T-cell (primary cell): ENCODE results near the gene DNM3. TPM values are rescaled to one million over a fixed set of nuclear protein-coding genes. Genes with fewer than 3 reads are reported as not detected.

Source experiments
- ATAC-seq, 4 experiments: fragments of 200-7000 bp in 3 of 4; fragments of 150-1000 bp in 1 of 4; cut with Tn5 transposase; replicated peaks in 1 of 4; 1 replicate in 3 of 4; 2 replicates in 1 of 4; pipeline ENCODE4 v1.10.0; 2021; ENCODE audit warnings: moderate library complexity in 3 of 4, mild to moderate bottlenecking in 2 of 4, moderate number of reproducible peaks in 1 of 4
- CTCF ChIA-PET, 2 donors: fragments of 300-600 bp; sonication (Branson Sonifier 250); formaldehyde crosslinking; loops; one replicate each; lab custom pipeline; 2022; ENCODE audit warnings: antibody characterized with exemption in 2 of 2; lab: Charles Lee
- POLR2A ChIA-PET, 2 donors: fragments of 300-600 bp; sonication (Branson Sonifier 250); formaldehyde crosslinking; loops; one replicate each; lab custom pipeline; 2022; ENCODE audit warnings: antibody characterized with exemption in 2 of 2; lab: Charles Lee
- DNase-seq, 35 experiments: peaks; one replicate each; pipeline versions ENCODE4 v3.0.0 to v3.0.0-alpha.2; 2013 to 2023
- H3K27ac ChIP-seq: one replicate; pipeline ENCODE4 v1.5.1; 2013; ENCODE audit warnings: low read length
- H3K27me3 ChIP-seq, 2 experiments: replicated peaks in 1 of 2; 1 replicate in 1 of 2; 2 replicates in 1 of 2; pipeline versions ENCODE4 v1.6.1 to v1.7.0; 2013; ENCODE audit warnings: low read length in 1 of 2, mixed read lengths in 1 of 2; ENCODE audit not compliant: control insufficient read depth in 2 of 2, insufficient read depth in 2 of 2; ENCODE audit errors: extremely low read depth in 1 of 2
- H3K36me3 ChIP-seq, 2 donors: 1 replicate in 1 of 2; 2 replicates in 1 of 2; pipeline versions ENCODE4 v1.6.1 to v1.7.0; 2013; ENCODE audit warnings: low read length in 1 of 2; ENCODE audit not compliant: control insufficient read depth in 2 of 2, insufficient read depth in 1 of 2; ENCODE audit errors: extremely low read depth in 1 of 2
- H3K4me1 ChIP-seq, 2 experiments: 1 replicate in 1 of 2; 2 replicates in 1 of 2; pipeline versions ENCODE4 v1.6.1 to v1.7.0; 2013; ENCODE audit warnings: low read length in 2 of 2, mixed read lengths in 1 of 2; ENCODE audit not compliant: insufficient read depth in 2 of 2, control insufficient read depth in 1 of 2; ENCODE audit errors: extremely low read depth in 1 of 2
- H3K4me3 ChIP-seq, 2 donors: 1 replicate in 1 of 2; 2 replicates in 1 of 2; pipeline versions ENCODE4 v1.5.1 to v1.7.0; 2013; ENCODE audit warnings: mild to moderate bottlenecking in 2 of 2, low read length in 1 of 2, moderate library complexity in 1 of 2; ENCODE audit not compliant: control insufficient read depth in 1 of 2; ENCODE audit errors: extremely low read depth in 1 of 2
- H3K9me3 ChIP-seq: 2 replicates; pipeline ENCODE4 v1.7.0; 2013
- H3K27ac Mint-ChIP-seq, 2 donors: one replicate each; pipeline ENCODE4 v1.8.0; 2020 to 2021; ENCODE audit warnings: mild to moderate bottlenecking in 2 of 2, mixed read lengths in 2 of 2
- H3K27me3 Mint-ChIP-seq, 2 donors: one replicate each; pipeline ENCODE4 v1.8.0; 2021 to 2022; ENCODE audit warnings: mixed read lengths in 2 of 2
- H3K36me3 Mint-ChIP-seq: one replicate; pipeline ENCODE4 v1.8.0; 2021; ENCODE audit warnings: mixed read lengths
- H3K4me1 Mint-ChIP-seq, 3 donors: one replicate each; pipeline ENCODE4 v1.8.0; 2020 to 2022; ENCODE audit warnings: mixed read lengths in 3 of 3, mild to moderate bottlenecking in 1 of 3
- H3K4me3 Mint-ChIP-seq, 3 donors: one replicate each; pipeline ENCODE4 v1.8.0; 2020 to 2022; ENCODE audit warnings: mild to moderate bottlenecking in 3 of 3, mixed read lengths in 3 of 3, moderate library complexity in 3 of 3
- H3K9me3 Mint-ChIP-seq, 3 donors: one replicate each; pipeline ENCODE4 v1.8.0; 2020 to 2022; ENCODE audit warnings: mixed read lengths in 3 of 3
- WGBS: methylation state at CpG from one replicate; pipeline ENCODE4 v1.1.5; 2013; ENCODE audit warnings: missing lambda C conversion rate; ENCODE audit not compliant: insufficient coverage; 5-methylcytosine and 5-hydroxymethylcytosine counted together
- total RNA-seq, 35 experiments: library from RNA in 6 of 35; stranded (reverse) in 6 of 35; fragments of 120-200 nt in 1 of 35; gene quantifications; one replicate each; pipeline versions ENCODE4 v1.2.1 to v1.2.4 and lab custom pipeline; 2013 to 2026

DNM3 gene
- total RNA-seq, 5 donors from 2014 or later (not counting 1 experiment from before 2014, with no cell fraction given), result 2.0 to 2.8 (median 2.4) TPM

DNA sequence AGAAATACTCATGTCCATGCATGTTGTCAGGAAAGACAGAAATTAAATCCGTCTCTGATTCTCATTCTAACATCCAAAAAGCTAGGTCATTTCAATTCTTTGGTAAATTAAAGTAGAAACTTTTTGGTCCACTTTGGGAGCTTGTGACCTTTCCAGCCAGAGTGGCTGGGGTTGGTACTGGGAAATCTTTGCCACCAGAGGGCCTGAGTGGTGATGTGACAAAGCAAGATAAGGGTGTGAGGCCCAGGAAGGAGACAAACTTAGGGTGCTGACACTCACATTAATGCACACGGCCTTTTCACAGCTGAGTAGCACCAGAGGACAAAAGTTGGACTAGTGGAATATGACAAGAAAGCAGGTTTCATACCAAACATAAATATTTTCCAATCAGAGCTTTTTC lies 144.3 kb downstream of the DNM3 start:
- Histone ChIP-seq H3K27ac (no peak overlapping the region), H3K4me1 (no peaks in the 10 kb centered on the region), H3K9me3 (no peaks in the 10 kb centered on the region), H3K4me3 (no peak overlapping the region), H3K27me3 (no peaks in the 10 kb centered on the region), H3K36me3 (no peaks in the 10 kb centered on the region)
- DNase-seq (no peak), ATAC-seq (no peak)
- peaks cover 4% of the 10 kb centered on the region for H3K36me3 Mint-ChIP-seq
- H3K4me1 Mint-ChIP-seq, result peaks cover 0 to 3% (median 2%) of the 10 kb centered on the region in 3 donors
- WGBS, result no CpG with 5 or more reads among the region's 2 CpGs
- peaks cover 0 to 2% of the 10 kb centered on the region in 2 donors for H3K27me3 Mint-ChIP-seq
- no peak overlapping the region for H3K4me3 Mint-ChIP-seq
- H3K27ac Mint-ChIP-seq, result no peak overlapping the region
- CTCF ChIA-PET, result interaction anchor here (0.5 to 5.0 kb wide), 14 partner anchors 15 to 511 kb away, joined by 3 to 30 read pairs (median 3); no protein-coding TSS in a partner anchor
- H3K9me3 Mint-ChIP-seq, result no peaks in the 10 kb centered on the region
- POLR2A ChIA-PET, result interaction anchor here in 1 of 2 donors (0.6 kb wide), 1 partner anchor 34 kb away, joined by 3 read pairs; no protein-coding TSS in a partner anchor

DNA sequence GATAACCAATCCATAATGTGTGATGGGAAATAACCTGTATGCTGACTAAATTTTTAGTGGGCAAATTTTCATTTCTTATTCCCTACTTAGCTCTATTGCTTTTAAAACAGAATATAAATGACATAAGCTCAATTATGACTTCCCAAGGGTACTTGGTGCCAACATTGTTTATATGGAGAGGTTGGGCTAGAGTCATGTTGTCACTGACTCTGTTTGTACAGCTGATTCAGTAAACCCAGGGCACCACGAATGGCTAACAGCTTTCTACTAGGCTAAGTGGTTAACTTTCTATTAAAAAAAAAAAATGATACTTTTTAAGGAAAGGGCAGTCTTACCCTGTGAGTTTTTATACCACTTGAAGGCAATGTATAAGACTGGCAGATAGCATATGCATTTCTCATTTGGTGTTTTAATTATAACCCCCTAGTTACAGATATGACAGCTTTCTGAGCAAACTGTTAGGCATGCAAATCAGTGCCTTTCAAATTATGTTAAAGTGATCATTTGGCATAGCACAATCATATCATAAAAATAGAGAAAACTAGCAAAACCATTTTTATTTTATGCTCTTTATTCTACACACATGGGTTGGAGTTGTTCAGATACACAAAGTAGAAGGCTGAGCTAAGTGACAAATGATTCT lies 147.1 kb downstream of the DNM3 start:
- POLR2A ChIA-PET, result no interaction called here
- CTCF ChIA-PET, result interaction anchor here (0.6 to 5.0 kb wide), 4 partner anchors 9 to 343 kb away, joined by 3 to 30 read pairs (median 16); no protein-coding TSS in a partner anchor
- DNase-seq, result no peak
- Histone ChIP-seq H3K36me3 (no peaks in the 10 kb centered on the region), H3K9me3 (no peaks in the 10 kb centered on the region), H3K4me3 (no peak overlapping the region), H3K27ac (no peak overlapping the region), H3K27me3 (no peaks in the 10 kb centered on the region), H3K4me1 (no peaks in the 10 kb centered on the region)
- Mint-ChIP-seq H3K27me3 (peaks cover 0 to 2% of the 10 kb centered on the region in 2 donors), H3K27ac (no peak overlapping the region), H3K36me3 (peaks cover 4% of the 10 kb centered on the region), H3K4me1 (peaks cover 0 to 3% (median 2%) of the 10 kb centered on the region in 3 donors), H3K4me3 (no peak overlapping the region), H3K9me3 (no peaks in the 10 kb centered on the region)
- no peak for ATAC-seq
- no CpG with 5 or more reads among the region's 1 CpG for WGBS

DNA sequence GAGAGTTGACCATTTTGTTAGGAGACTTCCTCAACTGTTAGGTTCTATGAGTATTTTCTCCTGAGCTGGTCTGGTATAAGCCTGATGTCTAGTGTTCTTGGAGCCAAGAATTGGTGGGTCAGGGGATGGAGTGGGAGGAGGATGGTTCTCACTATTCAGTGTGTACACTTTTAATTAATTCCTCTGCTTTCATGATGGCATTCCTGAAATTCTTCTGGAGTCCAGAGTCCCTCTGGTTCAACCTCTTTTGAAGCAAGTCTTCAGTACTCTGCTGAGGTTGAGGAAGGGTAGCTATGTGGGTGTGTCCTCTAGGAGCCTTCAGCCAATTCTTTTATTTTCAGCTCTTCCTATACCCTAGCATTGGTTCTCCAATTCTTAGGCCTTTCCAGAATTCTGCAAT lies 149.1 kb downstream of the DNM3 start:
- no peaks in the 10 kb centered on the region for H3K27me3 Mint-ChIP-seq
- no peaks in the 10 kb centered on the region for H3K4me1 ChIP-seq
- H3K36me3 ChIP-seq, result no peaks in the 10 kb centered on the region
- no peak overlapping the region for H3K27ac Mint-ChIP-seq
- H3K9me3 Mint-ChIP-seq, result no peaks in the 10 kb centered on the region
- no peaks in the 10 kb centered on the region for H3K4me1 Mint-ChIP-seq
- no peak overlapping the region for H3K4me3 Mint-ChIP-seq
- CTCF ChIA-PET, result interaction anchor here in 1 of 2 donors (0.7 kb wide), 1 partner anchor 10 kb away, joined by 4 read pairs; no protein-coding TSS in a partner anchor
- H3K4me3 ChIP-seq, result no peak overlapping the region
- POLR2A ChIA-PET, result no interaction called here
- ATAC-seq (no peak), DNase-seq (no peak)
- no peak overlapping the region for H3K27ac ChIP-seq
- H3K9me3 ChIP-seq, result no peaks in the 10 kb centered on the region
- peaks cover 4% of the 10 kb centered on the region for H3K36me3 Mint-ChIP-seq
- no peaks in the 10 kb centered on the region for H3K27me3 ChIP-seq

DNA sequence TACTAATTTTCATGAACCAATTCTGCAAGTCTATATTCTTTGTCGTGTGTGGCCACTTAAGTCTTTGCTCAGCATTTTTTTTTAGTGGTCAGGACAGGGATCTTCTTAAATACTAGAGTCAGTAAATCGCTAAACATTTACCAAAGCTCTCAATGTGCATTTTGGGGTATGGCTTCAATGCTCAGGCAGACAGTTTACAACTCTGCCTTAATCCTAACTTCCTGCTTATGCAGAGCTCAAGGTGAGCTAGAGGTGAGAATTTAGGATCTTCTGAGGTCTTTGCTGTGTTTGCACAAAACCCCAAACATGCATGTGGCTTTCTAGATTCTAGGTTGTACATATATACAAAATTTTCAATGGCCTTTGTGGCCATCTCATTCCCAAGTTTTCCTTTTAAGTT lies 153.0 kb downstream of the DNM3 start:
- Mint-ChIP-seq H3K27me3 (no peaks in the 10 kb centered on the region), H3K36me3 (no peaks in the 10 kb centered on the region), H3K4me1 (no peaks in the 10 kb centered on the region), H3K4me3 (no peak overlapping the region), H3K27ac (no peak overlapping the region), H3K9me3 (no peaks in the 10 kb centered on the region)
- no peaks in the 10 kb centered on the region for H3K36me3 ChIP-seq
- no peak overlapping the region for H3K4me3 ChIP-seq
- no peak for ATAC-seq
- ChIA-PET POLR2A (interaction anchor here in 1 of 2 donors (0.6 kb wide), 1 partner anchor 189 kb away, joined by 3 read pairs; no protein-coding TSS in a partner anchor), CTCF (interaction anchor here in 1 of 2 donors (1.1 kb wide), 1 partner anchor 8 kb away, joined by 3 read pairs; no protein-coding TSS in a partner anchor)
- no peak for DNase-seq
- H3K9me3 ChIP-seq, result no peaks in the 10 kb centered on the region
- no CpG with 5 or more reads among the region's 2 CpGs for WGBS
- no peak overlapping the region for H3K27ac ChIP-seq
- H3K4me1 ChIP-seq, result no peaks in the 10 kb centered on the region
- H3K27me3 ChIP-seq, result no peaks in the 10 kb centered on the region

DNA sequence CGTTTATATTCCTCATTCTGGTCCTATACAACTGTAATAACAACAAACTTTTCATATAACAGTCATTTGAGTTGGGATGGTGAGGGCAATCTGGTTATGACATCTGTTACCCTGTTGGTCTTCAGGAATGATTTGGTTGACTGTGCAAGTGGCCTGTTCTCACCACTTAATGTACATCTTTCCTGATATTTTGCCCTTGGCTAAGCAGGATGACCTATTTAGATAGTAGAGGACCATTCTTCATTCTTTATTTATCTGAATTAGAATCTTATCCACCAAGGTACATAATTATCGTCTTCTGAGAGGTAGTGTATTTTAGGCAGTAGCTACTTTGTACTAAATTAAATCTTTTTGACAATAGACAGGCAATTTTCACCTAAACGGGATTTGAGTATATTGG lies 154.3 kb downstream of the DNM3 start:
- Mint-ChIP-seq H3K36me3 (no peaks in the 10 kb centered on the region), H3K27ac (no peak overlapping the region), H3K27me3 (no peaks in the 10 kb centered on the region), H3K4me3 (no peak overlapping the region), H3K4me1 (no peaks in the 10 kb centered on the region), H3K9me3 (no peaks in the 10 kb centered on the region)
- no peaks in the 10 kb centered on the region for H3K27me3 ChIP-seq
- no peak overlapping the region for H3K27ac ChIP-seq
- H3K36me3 ChIP-seq, result no peaks in the 10 kb centered on the region
- H3K4me3 ChIP-seq, result no peak overlapping the region
- DNase-seq, result no peak
- ATAC-seq, result no peak
- H3K4me1 ChIP-seq, result no peaks in the 10 kb centered on the region
- WGBS, result no CpG with 5 or more reads among the region's 3 CpGs
- CTCF ChIA-PET, result interaction anchor here (0.5 to 0.7 kb wide), 3 partner anchors 11 to 450 kb away, joined by 3 to 13 read pairs (median 10); no protein-coding TSS in a partner anchor
- POLR2A ChIA-PET, result no interaction called here
- no peaks in the 10 kb centered on the region for H3K9me3 ChIP-seq

DNA sequence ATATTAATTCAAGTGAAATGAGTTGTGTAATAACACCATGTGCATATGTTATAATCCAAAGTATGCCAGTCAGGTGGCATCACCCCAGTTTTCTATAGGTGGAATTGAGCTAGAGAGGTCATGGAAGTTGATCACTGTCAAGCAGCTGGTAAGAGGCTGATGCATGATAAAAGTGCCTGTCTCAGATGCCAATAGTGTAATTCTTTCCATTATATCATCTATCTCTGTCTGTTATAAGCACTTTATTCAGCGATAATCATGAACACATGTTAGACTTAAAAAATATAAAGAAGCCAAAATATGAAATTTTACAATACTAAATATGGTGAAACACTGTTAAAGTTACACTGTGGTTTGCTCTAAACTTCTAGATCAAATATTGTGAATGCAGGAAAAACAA lies 156.6 kb downstream of the DNM3 start:
- H3K9me3 Mint-ChIP-seq, result no peaks in the 10 kb centered on the region
- CTCF ChIA-PET, result interaction anchor here in 1 of 2 donors (1.3 kb wide), 1 partner anchor 10 kb away, joined by 6 read pairs; no protein-coding TSS in a partner anchor
- WGBS, result no CpG with 5 or more reads among the region's 1 CpG
- ATAC-seq (no peak), DNase-seq (no peak)
- H3K36me3 Mint-ChIP-seq, result no peaks in the 10 kb centered on the region
- H3K27me3 Mint-ChIP-seq, result no peaks in the 10 kb centered on the region
- Histone ChIP-seq H3K4me1 (no peaks in the 10 kb centered on the region), H3K27me3 (no peaks in the 10 kb centered on the region), H3K36me3 (no peaks in the 10 kb centered on the region), H3K4me3 (no peak overlapping the region), H3K27ac (no peak overlapping the region), H3K9me3 (no peaks in the 10 kb centered on the region)
- no peak overlapping the region for H3K4me3 Mint-ChIP-seq
- no peaks in the 10 kb centered on the region for H3K4me1 Mint-ChIP-seq
- POLR2A ChIA-PET, result no interaction called here
- no peak overlapping the region for H3K27ac Mint-ChIP-seq
